Dedifferentiated amniotic fluid mesenchymal stem cell (primary cell): ENCODE measurements around the gene MEP1A.
"Not testable (repeated sequence)": the region's sequence is repeated elsewhere in the genome, so short reads cannot be mapped to it uniquely, and the experiment has no call there.

Experiments
- DNase-seq: peaks from one replicate; pipeline ENCODE4 v3.0.0-alpha.2; 2016; ENCODE audit errors: extremely low spot score

The MEP1A gene, protein sequence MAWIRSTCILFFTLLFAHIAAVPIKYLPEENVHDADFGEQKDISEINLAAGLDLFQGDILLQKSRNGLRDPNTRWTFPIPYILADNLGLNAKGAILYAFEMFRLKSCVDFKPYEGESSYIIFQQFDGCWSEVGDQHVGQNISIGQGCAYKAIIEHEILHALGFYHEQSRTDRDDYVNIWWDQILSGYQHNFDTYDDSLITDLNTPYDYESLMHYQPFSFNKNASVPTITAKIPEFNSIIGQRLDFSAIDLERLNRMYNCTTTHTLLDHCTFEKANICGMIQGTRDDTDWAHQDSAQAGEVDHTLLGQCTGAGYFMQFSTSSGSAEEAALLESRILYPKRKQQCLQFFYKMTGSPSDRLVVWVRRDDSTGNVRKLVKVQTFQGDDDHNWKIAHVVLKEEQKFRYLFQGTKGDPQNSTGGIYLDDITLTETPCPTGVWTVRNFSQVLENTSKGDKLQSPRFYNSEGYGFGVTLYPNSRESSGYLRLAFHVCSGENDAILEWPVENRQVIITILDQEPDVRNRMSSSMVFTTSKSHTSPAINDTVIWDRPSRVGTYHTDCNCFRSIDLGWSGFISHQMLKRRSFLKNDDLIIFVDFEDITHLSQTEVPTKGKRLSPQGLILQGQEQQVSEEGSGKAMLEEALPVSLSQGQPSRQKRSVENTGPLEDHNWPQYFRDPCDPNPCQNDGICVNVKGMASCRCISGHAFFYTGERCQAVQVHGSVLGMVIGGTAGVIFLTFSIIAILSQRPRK

DNA sequence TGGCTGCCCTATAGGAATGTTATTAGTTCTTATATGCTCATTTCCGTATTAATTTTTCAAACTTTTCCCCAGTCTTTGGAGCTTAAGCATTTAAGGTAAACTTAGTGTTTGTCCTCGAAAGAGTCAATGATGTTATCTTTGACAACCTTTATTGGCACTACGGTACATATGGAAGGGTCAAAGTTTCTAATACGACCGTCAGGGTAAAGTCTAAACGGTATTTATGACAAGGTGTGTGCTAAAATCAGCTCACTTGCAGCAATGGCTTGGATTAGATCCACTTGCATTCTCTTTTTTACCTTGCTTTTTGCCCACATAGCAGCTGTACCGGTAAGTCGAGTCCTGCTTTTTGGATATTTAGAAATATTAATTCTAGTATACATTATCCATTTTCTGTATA, at the start of gene MEP1A:
MEP1A (plus strand) TSS at position 252 of the 400 bp plus-strand sequence; CDS start at position 262, 10 bp downstream.
- DNase-seq, result no peak

DNA sequence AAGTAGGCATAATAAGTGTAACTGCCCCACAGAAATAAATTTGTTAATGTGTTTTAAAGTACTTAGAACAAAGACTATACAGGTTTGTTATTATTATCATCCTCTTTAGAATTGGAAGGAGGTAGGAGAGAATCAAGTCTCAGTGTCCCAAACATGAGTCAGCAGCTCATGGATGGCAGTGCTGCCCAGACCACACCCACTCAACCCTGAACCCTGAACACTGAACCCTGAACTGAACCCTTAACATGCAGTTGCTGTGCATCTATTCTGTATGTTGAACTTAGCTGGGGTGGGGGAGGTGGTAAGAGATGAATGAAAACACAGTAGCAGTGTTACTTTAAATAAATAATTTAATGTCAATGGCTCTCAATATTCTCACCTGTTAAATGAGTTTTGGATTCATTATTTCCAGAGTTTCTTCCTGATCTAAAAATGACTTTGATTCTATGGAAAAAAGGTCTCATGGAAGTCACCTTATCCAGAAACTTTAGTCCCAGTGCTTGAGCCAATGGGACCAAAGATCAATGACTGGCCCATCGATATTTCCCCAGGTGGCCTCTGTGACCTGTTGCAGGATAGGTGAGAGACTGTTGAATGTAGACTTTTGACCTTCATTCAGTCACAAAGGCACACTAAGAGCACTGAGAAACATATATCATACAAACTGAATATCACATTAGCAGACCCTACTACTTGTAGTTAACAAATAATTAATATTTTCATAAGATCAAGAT, 49.6 kb upstream of the MEP1A start:
- no peak for DNase-seq

GRCh38 chr6:46744159-46744725, 48.9 kb upstream of the MEP1A start:
- DNase-seq, result not testable (repeated sequence)

- DNase-seq, result no peak
Measured at GRCh38 chr6:46745973-46746372, 47.2 kb upstream of the MEP1A start.

DNA sequence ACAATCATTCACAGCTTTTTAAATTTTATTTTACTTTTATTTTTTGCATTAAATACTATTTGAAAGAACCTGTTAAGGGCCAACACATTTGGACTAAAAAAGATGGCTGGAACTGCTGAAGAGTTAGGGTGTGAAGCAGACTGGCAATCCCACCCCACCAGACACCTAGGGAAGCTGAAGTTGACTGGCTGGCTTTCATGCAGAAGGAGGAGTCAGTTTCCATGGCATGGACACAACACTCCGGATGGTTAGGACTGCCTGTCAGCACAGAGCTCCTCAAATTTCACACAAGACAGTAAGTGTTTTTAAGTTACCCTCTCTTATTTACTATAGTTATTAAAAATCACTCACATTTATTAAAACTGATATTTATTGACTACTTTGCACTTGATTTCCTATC, 46.5 kb upstream of the MEP1A start, which contains the start of gene ANKRD66:
ANKRD66 (plus strand) TSS at position 238 of the 400 bp plus-strand sequence. CDS start 5,016 bp downstream, outside the sequence.
- DNase-seq, result no peak

GRCh38 chr6:46748940-46749503, 44.2 kb upstream of the MEP1A start:
- no peak for DNase-seq

GRCh38 chr6:46749731-46750130, 43.5 kb upstream of the MEP1A start:
- DNase-seq, result no peak

DNA sequence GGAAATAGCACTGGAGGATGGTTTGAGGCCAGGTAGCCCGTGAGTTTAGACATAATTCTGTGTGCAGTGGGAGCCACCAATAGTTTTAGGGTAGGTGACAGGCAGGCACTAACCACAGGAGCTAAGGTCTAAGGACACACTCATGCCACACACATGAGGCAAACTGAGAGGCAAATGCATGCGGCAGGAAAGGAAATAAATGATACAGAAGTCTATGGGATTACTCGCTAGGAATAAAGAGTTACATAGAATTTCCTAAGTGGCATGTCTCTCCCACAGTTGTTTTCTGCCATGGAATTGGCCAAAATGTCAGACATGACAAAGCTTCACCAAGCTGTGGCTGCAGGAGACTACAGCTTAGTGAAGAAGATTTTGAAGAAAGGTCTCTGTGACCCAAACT, 41.5 kb upstream of the MEP1A start:
- no peak for DNase-seq

- DNase-seq, result no peak
Measured at GRCh38 chr6:46755865-46756264, 37.3 kb upstream of the MEP1A start.

- DNase-seq, result no peak
Measured at GRCh38 chr6:46756469-46757213, 36.5 kb upstream of the MEP1A start.

GRCh38 chr6:46757214-46757596, 36.0 kb upstream of the MEP1A start:
- DNase-seq, result no peak

DNA sequence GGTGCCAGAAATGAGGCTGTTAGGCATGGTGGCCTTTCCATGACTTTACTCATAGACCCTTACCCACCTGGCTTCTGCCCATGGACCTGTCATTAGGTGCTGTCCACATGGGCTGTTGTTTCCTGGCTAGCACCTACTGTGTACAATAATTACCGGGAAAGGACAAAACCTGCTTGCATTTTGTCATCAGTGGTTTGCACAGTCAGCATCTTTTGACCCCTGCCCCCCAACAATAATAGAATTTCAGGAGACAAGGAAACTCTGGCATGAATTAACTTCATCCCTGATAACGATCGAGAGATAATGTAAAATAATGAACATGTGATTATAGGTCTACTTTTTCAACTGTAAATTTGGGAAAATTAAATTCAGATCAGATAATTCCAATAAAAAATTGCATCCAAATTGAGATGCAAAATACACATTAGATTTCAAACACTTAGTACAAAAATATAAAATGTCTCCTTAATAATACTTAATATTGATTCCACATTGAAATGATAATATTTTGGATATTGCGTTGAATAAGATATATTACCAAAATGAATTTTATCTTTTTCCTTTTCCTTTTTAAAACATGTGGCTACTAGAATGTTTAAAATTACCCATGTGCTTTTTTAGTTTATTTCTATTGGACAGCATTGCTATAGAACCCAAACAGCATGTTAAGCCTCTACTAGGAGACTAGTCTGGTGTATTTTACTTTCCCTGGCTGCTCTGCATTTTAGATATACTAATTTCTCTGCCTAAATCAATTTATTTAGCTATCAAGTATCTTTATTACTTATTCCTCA, 34.0 kb upstream of the MEP1A start:
- no peak for DNase-seq

DNA sequence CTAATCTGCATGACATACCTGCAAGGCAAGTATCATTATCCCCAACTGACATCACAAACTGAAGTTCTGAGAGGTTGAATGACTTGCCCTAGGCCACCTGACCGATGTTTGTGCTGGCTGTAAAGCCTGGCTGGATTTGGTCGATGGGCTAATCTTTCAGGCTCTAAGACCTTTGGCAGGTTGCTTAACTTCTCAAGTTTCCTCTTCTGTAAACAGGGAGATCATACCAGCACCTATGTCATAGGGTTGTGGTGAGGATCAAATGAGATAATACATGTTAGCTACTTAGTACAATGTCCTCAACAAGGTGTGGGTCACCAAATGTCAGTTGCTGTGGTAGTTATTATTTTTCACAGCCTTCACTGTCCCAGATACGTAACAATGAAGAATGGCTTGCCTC, 32.3 kb upstream of the MEP1A start:
- no peak for DNase-seq

GRCh38 chr6:46763466-46763865, 29.7 kb upstream of the MEP1A start:
- DNase-seq, result no peak

- DNase-seq, result not testable (repeated sequence)
Measured at GRCh38 chr6:46764280-46764679, 28.9 kb upstream of the MEP1A start.

GRCh38 chr6:46764961-46765360, 28.2 kb upstream of the MEP1A start:
- no peak for DNase-seq

DNA sequence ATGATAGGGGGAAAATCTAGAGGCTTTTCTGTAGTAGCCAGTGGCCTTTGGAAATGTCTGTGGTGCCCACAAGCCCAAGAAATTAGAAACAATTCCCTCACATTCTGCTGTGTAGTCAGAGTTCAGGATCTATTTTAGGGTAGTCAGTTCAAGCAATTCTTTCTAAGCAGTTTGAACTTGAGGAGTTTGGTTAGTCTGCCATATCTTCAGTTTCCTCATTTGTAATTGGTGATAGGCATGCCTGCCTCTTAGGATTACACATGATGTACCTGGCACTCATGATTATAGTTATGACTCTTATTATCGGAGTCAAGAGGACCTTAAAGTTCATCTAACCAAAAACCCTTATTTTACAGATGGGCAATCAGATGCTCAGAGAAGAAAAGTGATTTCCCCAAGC, 21.2 kb upstream of the MEP1A start:
- DNase-seq, result no peak

GRCh38 chr6:46772762-46773161, 20.4 kb upstream of the MEP1A start:
- no peak for DNase-seq

DNA sequence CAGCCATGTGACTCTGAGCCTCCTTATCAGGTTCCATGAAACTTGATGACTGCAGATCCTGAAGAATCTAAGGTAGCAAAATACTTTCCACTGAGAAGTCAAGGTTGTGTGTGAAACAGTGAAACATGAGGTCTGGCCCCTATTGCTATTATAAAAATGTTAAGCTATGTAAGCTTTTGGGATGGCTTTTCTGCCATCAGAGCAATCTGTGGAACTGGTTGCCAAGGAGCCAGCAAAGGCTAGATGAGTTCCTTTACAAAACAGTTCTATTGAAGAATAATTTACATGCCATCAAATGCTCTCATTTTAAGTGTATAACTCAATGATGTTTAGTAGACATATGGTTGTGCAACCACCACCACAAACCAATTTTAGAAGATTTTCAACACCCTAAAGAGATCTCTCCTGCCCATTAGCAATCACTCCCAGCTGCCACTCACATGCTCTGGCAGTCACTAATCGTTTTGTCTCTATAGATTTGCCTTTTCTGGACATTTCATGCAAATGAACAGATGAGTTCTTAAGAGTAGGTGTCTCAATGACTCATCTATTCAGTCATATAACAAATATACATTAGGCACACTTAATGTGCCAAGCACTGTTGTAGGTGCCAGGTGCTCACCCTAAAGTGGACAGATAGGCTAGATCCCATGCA, 19.9 kb upstream of the MEP1A start:
- DNase-seq, result no peak

DNA sequence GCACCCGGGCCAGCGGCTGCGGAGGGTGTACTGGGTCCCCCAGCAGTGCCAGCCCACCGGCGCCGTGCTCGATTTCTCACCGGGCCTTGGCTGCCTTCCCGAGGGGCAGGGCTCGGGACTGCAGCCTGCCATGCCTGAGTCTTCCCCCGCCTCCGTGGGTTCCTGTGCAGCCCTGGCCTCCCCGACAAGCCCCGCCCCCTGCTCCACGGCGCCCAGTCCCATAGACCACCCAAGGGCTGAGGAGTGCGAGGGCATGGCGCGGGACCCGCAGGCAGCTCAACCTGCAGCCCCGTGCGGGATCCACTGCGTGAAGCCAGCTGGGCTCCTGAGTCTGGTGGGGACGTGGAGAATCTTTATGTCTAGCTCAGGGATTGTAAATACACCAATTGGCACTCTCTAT, 18.5 kb upstream of the MEP1A start:
- DNase-seq, result not testable (repeated sequence)
